ENCODE results near the gene CSTF2. TPM values are rescaled to one million over a fixed set of nuclear protein-coding genes. Genes with fewer than 3 reads are reported as not detected.

The CSTF2 gene
- total RNA-seq, 1 experiment from 2014 or later, result 40.9 TPM

GRCh38 chrX:100819534-100819836 is 706 bp upstream of the CSTF2 start:
- TF ChIP-seq CTCF (IDR thresholded peaks at IDR 0.05), result no peak
- TF ChIP-seq SIN3A (IDR thresholded peaks at IDR 0.05; ENCODE audit: borderline replicate concordance, insufficient read depth, low read depth, low read length), result no peak
- no peak for TF ChIP-seq POLR2AphosphoS5 (IDR thresholded peaks at IDR 0.05; ENCODE audit: low read depth, low read length)
- TF ChIP-seq REST (IDR thresholded peaks at IDR 0.05; ENCODE audit: insufficient read depth in 1 of 2, low read depth in 2 of 2, low read length in 1 of 2), result no peak
- TF ChIP-seq TCF7L2 (IDR thresholded peaks at IDR 0.05; ENCODE audit: low read depth, low read length), result no peak
- peaks cover 11% of the 10 kb centered on the region for H3K36me3 ChIP-seq (ENCODE audit: control insufficient read depth, insufficient read depth, low read length)
- no peak for DNase-seq (ENCODE audit: low read depth, low spot score)
- H3K27me3 ChIP-seq (ENCODE audit: control insufficient read depth, insufficient read depth, low read length), result 0 out of 2 replicates have a peak, but pooled peaks cover 3% of the 10 kb centered on the region
- CTCF ChIA-PET, result no interaction called here
- POLR2A ChIA-PET, result no interaction called here
- ATAC-seq, result peak; percentile 2; the same call in 1 of the 2 replicates
- peak overlapping the region; percentile 90 for H3K27ac ChIP-seq (ENCODE audit: low read length)
- BruUV-seq (replicated peaks), result no TSS peak
- H3K4me1 ChIP-seq (ENCODE audit: control insufficient read depth, insufficient read depth, low read length), result no peaks in the 10 kb centered on the region; the same call in 1 of the 2 replicates
- peak overlapping the region; percentile 83 to 98 for H3K4me3 ChIP-seq (ENCODE audit: low read depth in 2 of 2, low read length in 2 of 2)
- no peaks in the 10 kb centered on the region for H3K9me3 ChIP-seq (ENCODE audit: control insufficient read depth, insufficient read depth, low read depth, low read length)
- intact Hi-C loops (cut with micrococcal nuclease; ENCODE audit: unreplicated experiment) (no loop called here), in situ Hi-C loops (cut with HindIII; ENCODE audit: low pct_unique_long_range_greater_than_20kb, low sequenced_read_pairs) (no loop called here)

GRCh38 chrX:100829730-100830129 is 9.5 kb downstream of the CSTF2 start:
- no peak for DNase-seq (ENCODE audit: low read depth, low spot score)
- POLR2A ChIA-PET, result no interaction called here

More at GRCh38 chrX:100829730-100830129, 9.5 kb downstream of the CSTF2 start:
- no peak for TF ChIP-seq POLR2AphosphoS5 (IDR thresholded peaks at IDR 0.05; ENCODE audit: low read depth, low read length)
- TF ChIP-seq SIN3A (IDR thresholded peaks at IDR 0.05; ENCODE audit: borderline replicate concordance, insufficient read depth, low read depth, low read length), result no peak
- no peak for TF ChIP-seq TCF7L2 (IDR thresholded peaks at IDR 0.05; ENCODE audit: low read depth, low read length)
- TF ChIP-seq REST (IDR thresholded peaks at IDR 0.05; ENCODE audit: insufficient read depth in 1 of 2, low read depth in 2 of 2, low read length in 1 of 2), result no peak
- no peak for TF ChIP-seq CTCF (IDR thresholded peaks at IDR 0.05)
- Histone ChIP-seq H3K4me1 (ENCODE audit: control insufficient read depth, insufficient read depth, low read length) (no peaks in the 10 kb centered on the region), H3K36me3 (ENCODE audit: control insufficient read depth, insufficient read depth, low read length) (peaks cover 35% of the 10 kb centered on the region), H3K4me3 (ENCODE audit: low read depth in 2 of 2, low read length in 2 of 2) (no peak overlapping the region), H3K9me3 (ENCODE audit: control insufficient read depth, insufficient read depth, low read depth, low read length) (no peaks in the 10 kb centered on the region), H3K27me3 (ENCODE audit: control insufficient read depth, insufficient read depth, low read length) (no peaks in the 10 kb centered on the region), H3K27ac (ENCODE audit: low read length) (no peak overlapping the region)
- no peak for ATAC-seq
- BruUV-seq (replicated peaks), result no TSS peak
- CTCF ChIA-PET, result no interaction called here
- in situ Hi-C loops (cut with HindIII; ENCODE audit: low pct_unique_long_range_greater_than_20kb, low sequenced_read_pairs), result no loop called here
- intact Hi-C loops (cut with micrococcal nuclease; ENCODE audit: unreplicated experiment), result no loop called here
